ENCODE results near the gene DNASE2.
"Not testable (repeated sequence)": the region's sequence is repeated elsewhere in the genome, so short reads cannot be mapped to it uniquely, and the experiment has no call there.

Gene DNASE2

DNA sequence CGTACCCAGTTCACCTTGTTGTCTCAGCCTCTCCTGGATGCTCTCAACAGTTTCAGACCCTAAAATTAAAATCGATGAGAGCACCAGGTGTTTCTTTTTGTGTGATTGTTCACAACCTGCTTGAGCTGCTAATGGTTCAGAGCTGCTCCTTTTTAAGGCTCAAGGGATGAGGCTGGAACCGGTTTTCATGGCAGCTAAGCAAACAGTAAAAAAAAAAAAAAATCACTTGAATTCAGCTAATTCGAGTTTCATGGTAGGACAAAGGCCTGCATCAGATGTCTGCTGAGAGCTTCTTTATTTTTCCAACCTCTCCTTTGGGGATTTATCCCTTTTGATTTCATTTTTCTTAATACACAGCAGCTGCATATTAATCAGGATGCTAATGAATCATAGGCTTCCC lies 31.3 kb upstream of the DNASE2 start:
- Histone ChIP-seq H3K9me3 (ENCODE audit: control insufficient read depth in 1 of 2, low read length in 2 of 2) (no peaks in the 10 kb centered on the region), H3K36me3 (ENCODE audit: control insufficient read depth in 1 of 2, insufficient read depth in 2 of 2, low read length in 2 of 2) (no peaks in the 10 kb centered on the region), H3K27me3 (ENCODE audit: control insufficient read depth in 1 of 2, insufficient read depth in 2 of 2, low read length in 2 of 2) (no peaks in the 10 kb centered on the region), H3K27ac (ENCODE audit: low read depth, low read length) (no peak overlapping the region), H3K4me1 (ENCODE audit: control insufficient read depth in 1 of 2, insufficient read depth in 2 of 2, low read length in 2 of 2) (peaks cover 12 to 15% of the 10 kb centered on the region in 2 donors), H3K9ac (ENCODE audit: low read depth in 1 of 2, low read length in 2 of 2) (peak overlapping the region in 1 of 2 donors; percentile 25), H3K4me3 (ENCODE audit: low read depth in 1 of 2, low read length in 2 of 2) (no peak overlapping the region)

DNA sequence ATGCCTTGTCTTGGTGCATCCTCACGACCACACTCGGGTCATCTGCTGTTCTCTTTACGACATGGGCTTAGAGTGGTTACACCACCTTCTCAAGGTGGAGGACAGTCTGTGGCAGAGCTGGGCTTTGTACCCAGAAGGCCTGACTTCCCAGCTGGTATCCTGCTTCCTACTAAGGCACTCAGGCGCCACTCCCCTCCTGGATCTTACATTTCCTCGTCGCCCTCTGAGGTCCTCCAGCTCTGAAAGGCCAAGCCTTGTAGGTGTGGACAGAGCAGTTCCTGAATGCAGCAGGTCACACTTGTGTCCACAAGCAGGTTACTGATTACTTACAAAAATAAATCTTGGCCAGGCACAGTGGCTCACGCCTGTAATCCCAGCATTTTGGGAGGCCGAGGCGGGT lies 25.9 kb upstream of the DNASE2 start:
- Histone ChIP-seq H3K27ac (ENCODE audit: low read depth, low read length) (no peak overlapping the region), H3K9me3 (ENCODE audit: control insufficient read depth in 1 of 2, low read length in 2 of 2) (no peaks in the 10 kb centered on the region), H3K27me3 (ENCODE audit: control insufficient read depth in 1 of 2, insufficient read depth in 2 of 2, low read length in 2 of 2) (no peaks in the 10 kb centered on the region), H3K9ac (ENCODE audit: low read depth in 1 of 2, low read length in 2 of 2) (no peak overlapping the region), H3K4me3 (ENCODE audit: low read depth in 1 of 2, low read length in 2 of 2) (no peak overlapping the region), H3K4me1 (ENCODE audit: control insufficient read depth in 1 of 2, insufficient read depth in 2 of 2, low read length in 2 of 2) (peaks cover 1% of the 10 kb centered on the region in 2 donors), H3K36me3 (ENCODE audit: control insufficient read depth in 1 of 2, insufficient read depth in 2 of 2, low read length in 2 of 2) (no peaks in the 10 kb centered on the region)

- H3K36me3 ChIP-seq (ENCODE audit: control insufficient read depth in 1 of 2, insufficient read depth in 2 of 2, low read length in 2 of 2), result peaks cover 7 to 16% of the 10 kb centered on the region in 2 donors
- no peak overlapping the region for H3K4me3 ChIP-seq (ENCODE audit: low read depth in 1 of 2, low read length in 2 of 2)
Measured at GRCh38 chr19:12899891-12900518, 18.8 kb upstream of the DNASE2 start.

DNA sequence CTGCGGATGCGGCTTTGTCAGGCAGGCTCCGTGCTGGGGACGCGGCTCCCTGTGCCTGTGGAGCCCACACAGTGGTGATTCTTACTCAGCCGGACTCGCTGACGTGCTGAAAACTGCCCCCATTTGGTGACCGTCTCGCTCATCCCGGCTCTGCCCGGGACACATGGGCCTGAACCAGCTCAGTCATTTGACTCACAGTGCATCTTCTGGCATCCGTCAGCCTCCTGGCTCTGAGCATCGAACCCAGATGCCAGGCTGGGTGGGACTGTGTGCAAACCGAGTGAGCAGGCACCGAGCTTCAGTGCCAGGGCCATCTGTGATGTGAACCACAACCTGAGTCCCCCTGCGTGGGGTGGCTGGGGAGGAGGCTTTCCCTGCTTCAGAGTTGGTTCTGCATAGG lies 15.2 kb upstream of the DNASE2 start:
- no peak overlapping the region for H3K27ac ChIP-seq (ENCODE audit: low read depth, low read length)
- H3K4me1 ChIP-seq (ENCODE audit: control insufficient read depth in 1 of 2, insufficient read depth in 2 of 2, low read length in 2 of 2), result peaks cover 6 to 7% of the 10 kb centered on the region in 2 donors
- no peak overlapping the region for H3K9ac ChIP-seq (ENCODE audit: low read depth in 1 of 2, low read length in 2 of 2)
- H3K36me3 ChIP-seq (ENCODE audit: control insufficient read depth in 1 of 2, insufficient read depth in 2 of 2, low read length in 2 of 2), result peaks cover 7 to 32% of the 10 kb centered on the region in 2 donors
- H3K9me3 ChIP-seq (ENCODE audit: control insufficient read depth in 1 of 2, low read length in 2 of 2), result no peaks in the 10 kb centered on the region
- H3K4me3 ChIP-seq (ENCODE audit: low read depth in 1 of 2, low read length in 2 of 2), result no peak overlapping the region
- H3K27me3 ChIP-seq (ENCODE audit: control insufficient read depth in 1 of 2, insufficient read depth in 2 of 2, low read length in 2 of 2), result no peaks in the 10 kb centered on the region

More at GRCh38 chr19:12899891-12900518, 18.8 kb upstream of the DNASE2 start:
- H3K9me3 ChIP-seq (ENCODE audit: control insufficient read depth in 1 of 2, low read length in 2 of 2), result no peaks in the 10 kb centered on the region
- H3K27me3 ChIP-seq (ENCODE audit: control insufficient read depth in 1 of 2, insufficient read depth in 2 of 2, low read length in 2 of 2), result no peaks in the 10 kb centered on the region
- no peak overlapping the region for H3K27ac ChIP-seq (ENCODE audit: low read depth, low read length)
- H3K9ac ChIP-seq (ENCODE audit: low read depth in 1 of 2, low read length in 2 of 2), result no peak overlapping the region
- no peaks in the 10 kb centered on the region for H3K4me1 ChIP-seq (ENCODE audit: control insufficient read depth in 1 of 2, insufficient read depth in 2 of 2, low read length in 2 of 2)

GRCh38 chr19:12893582-12893981 lies 12.3 kb upstream of the DNASE2 start:
- no peaks in the 10 kb centered on the region for H3K9me3 ChIP-seq (ENCODE audit: control insufficient read depth in 1 of 2, low read length in 2 of 2)
- H3K27me3 ChIP-seq (ENCODE audit: control insufficient read depth in 1 of 2, insufficient read depth in 2 of 2, low read length in 2 of 2), result no peaks in the 10 kb centered on the region
- H3K4me1 ChIP-seq (ENCODE audit: control insufficient read depth in 1 of 2, insufficient read depth in 2 of 2, low read length in 2 of 2), result peaks cover 12 to 14% of the 10 kb centered on the region in 2 donors
- no peak overlapping the region for H3K27ac ChIP-seq (ENCODE audit: low read depth, low read length)
- peaks cover 7 to 32% of the 10 kb centered on the region in 2 donors for H3K36me3 ChIP-seq (ENCODE audit: control insufficient read depth in 1 of 2, insufficient read depth in 2 of 2, low read length in 2 of 2)
- no peak overlapping the region for H3K9ac ChIP-seq (ENCODE audit: low read depth in 1 of 2, low read length in 2 of 2)
- H3K4me3 ChIP-seq (ENCODE audit: low read depth in 1 of 2, low read length in 2 of 2), result no peak overlapping the region

GRCh38 chr19:12891553-12892021 lies 10.3 kb upstream of the DNASE2 start:
- H3K9me3 ChIP-seq (ENCODE audit: control insufficient read depth in 1 of 2, low read length in 2 of 2), result no peaks in the 10 kb centered on the region
- H3K27ac ChIP-seq (ENCODE audit: low read depth, low read length), result no peak overlapping the region
- H3K4me1 ChIP-seq (ENCODE audit: control insufficient read depth in 1 of 2, insufficient read depth in 2 of 2, low read length in 2 of 2), result peaks cover 12 to 14% of the 10 kb centered on the region in 2 donors
- no peaks in the 10 kb centered on the region for H3K27me3 ChIP-seq (ENCODE audit: control insufficient read depth in 1 of 2, insufficient read depth in 2 of 2, low read length in 2 of 2)
- H3K9ac ChIP-seq (ENCODE audit: low read depth in 1 of 2, low read length in 2 of 2), result peak overlapping the region; percentile 86 to 87
- H3K36me3 ChIP-seq (ENCODE audit: control insufficient read depth in 1 of 2, insufficient read depth in 2 of 2, low read length in 2 of 2), result peaks cover 7 to 17% of the 10 kb centered on the region in 2 donors
- peak overlapping the region; percentile 99 for H3K4me3 ChIP-seq (ENCODE audit: low read depth in 1 of 2, low read length in 2 of 2)

GRCh38 chr19:12890787-12891552 lies 9.7 kb upstream of the DNASE2 start, which contains the start of gene GCDH:
Gene GCDH (plus strand): TSS chr19:12891160. CDS start chr19:12891305, 145 bp downstream.
- Histone ChIP-seq H3K4me1 (ENCODE audit: control insufficient read depth in 1 of 2, insufficient read depth in 2 of 2, low read length in 2 of 2) (peaks cover 12 to 14% of the 10 kb centered on the region in 2 donors), H3K27me3 (ENCODE audit: control insufficient read depth in 1 of 2, insufficient read depth in 2 of 2, low read length in 2 of 2) (no peaks in the 10 kb centered on the region), H3K9ac (ENCODE audit: low read depth in 1 of 2, low read length in 2 of 2) (peak within 1 kb of the TSS; percentile 86 to 87), H3K4me3 (ENCODE audit: low read depth in 1 of 2, low read length in 2 of 2) (peak within 1 kb of the TSS; percentile 99), H3K27ac (ENCODE audit: low read depth, low read length) (peak within 1 kb of the TSS; percentile 32), H3K36me3 (ENCODE audit: control insufficient read depth in 1 of 2, insufficient read depth in 2 of 2, low read length in 2 of 2) (peaks cover 2 to 17% of the 10 kb centered on the region in 2 donors), H3K9me3 (ENCODE audit: control insufficient read depth in 1 of 2, low read length in 2 of 2) (no peaks in the 10 kb centered on the region)

- H3K9me3 ChIP-seq (ENCODE audit: control insufficient read depth in 1 of 2, low read length in 2 of 2), result not testable (repeated sequence)
- H3K9ac ChIP-seq (ENCODE audit: low read depth in 1 of 2, low read length in 2 of 2), result peak overlapping the region in 1 of 2 donors; percentile 2
Measured at GRCh38 chr19:12890299-12890786, 9.1 kb upstream of the DNASE2 start.

GRCh38 chr19:12888006-12888603 lies 6.9 kb upstream of the DNASE2 start:
- Histone ChIP-seq H3K4me1 (ENCODE audit: control insufficient read depth in 1 of 2, insufficient read depth in 2 of 2, low read length in 2 of 2) (peaks cover 12 to 25% of the 10 kb centered on the region in 2 donors), H3K9ac (ENCODE audit: low read depth in 1 of 2, low read length in 2 of 2) (no peak overlapping the region), H3K9me3 (ENCODE audit: control insufficient read depth in 1 of 2, low read length in 2 of 2) (peaks cover 8 to 13% of the 10 kb centered on the region in 2 donors), H3K36me3 (ENCODE audit: control insufficient read depth in 1 of 2, insufficient read depth in 2 of 2, low read length in 2 of 2) (no peaks in the 10 kb centered on the region), H3K27me3 (ENCODE audit: control insufficient read depth in 1 of 2, insufficient read depth in 2 of 2, low read length in 2 of 2) (no peaks in the 10 kb centered on the region), H3K4me3 (ENCODE audit: low read depth in 1 of 2, low read length in 2 of 2) (no peak overlapping the region), H3K27ac (ENCODE audit: low read depth, low read length) (no peak overlapping the region)

More at GRCh38 chr19:12890299-12890786, 9.1 kb upstream of the DNASE2 start:
- H3K27ac ChIP-seq (ENCODE audit: low read depth, low read length); H3K27me3 ChIP-seq (ENCODE audit: control insufficient read depth in 1 of 2, insufficient read depth in 2 of 2, low read length in 2 of 2): not testable (repeated sequence)
- H3K4me1 ChIP-seq (ENCODE audit: control insufficient read depth in 1 of 2, insufficient read depth in 2 of 2, low read length in 2 of 2), result peaks cover 12 to 17% of the 10 kb centered on the region in 2 donors
- H3K4me3 ChIP-seq (ENCODE audit: low read depth in 1 of 2, low read length in 2 of 2), result peak overlapping the region; percentile 70 to 99
- H3K36me3 ChIP-seq (ENCODE audit: control insufficient read depth in 1 of 2, insufficient read depth in 2 of 2, low read length in 2 of 2), result peaks cover 0 to 17% of the 10 kb centered on the region in 2 donors
